WTC11 (cell line): ENCODE results near the gene F2. TPM values are rescaled to one million over a fixed set of nuclear protein-coding genes. Genes with fewer than 3 reads are reported as not detected.

Experiments
- ATAC-seq: fragments of 200-7000 bp; cut with Tn5 transposase; 2 replicates; pipeline ENCODE4 v1.10.0; 2021; ENCODE audit warnings: mild to moderate bottlenecking, moderate library complexity
- CTCF ChIA-PET: fragments of 300-600 bp; sonication (Branson Sonifier 250); formaldehyde crosslinking; loops from one replicate; lab custom pipeline; 2021; ENCODE audit warnings: antibody characterized with exemption; lab: Charles Lee
- POLR2A ChIA-PET: fragments of 350-600 bp; sonication (Branson Sonifier 250); formaldehyde crosslinking; loops from one replicate; lab custom pipeline; 2021; ENCODE audit warnings: antibody characterized with exemption; lab: Charles Lee
- DNase-seq: peaks from one replicate; pipeline ENCODE4 v3.0.0; 2021; ENCODE audit warnings: low spot score
- H3K27ac Mint-ChIP-seq: 2 replicates; pipeline ENCODE4 v1.8.0; 2021; ENCODE audit warnings: mixed read lengths
- H3K27me3 Mint-ChIP-seq: 2 replicates; pipeline ENCODE4 v1.8.0; 2021; ENCODE audit warnings: low read depth, mild to moderate bottlenecking, moderate library complexity, mixed read lengths
- H3K36me3 Mint-ChIP-seq: 2 replicates; pipeline ENCODE4 v1.8.0; 2021; ENCODE audit warnings: mixed read lengths
- H3K4me1 Mint-ChIP-seq: 2 replicates; pipeline ENCODE4 v1.8.0; 2022; ENCODE audit warnings: mixed read lengths
- H3K4me3 Mint-ChIP-seq: 2 replicates; pipeline ENCODE4 v1.8.0; 2021; ENCODE audit warnings: mild to moderate bottlenecking, moderate library complexity, mixed read lengths
- H3K9me3 Mint-ChIP-seq: 2 replicates; pipeline ENCODE4 v1.8.0; 2021; ENCODE audit warnings: mixed read lengths
- ATF3 ChIP-seq: sonication (generic); formaldehyde crosslinking; conservative IDR thresholded peaks from 2 replicates; pipeline ENCODE4 v1.8.1; 2022; ENCODE audit warnings: mild to moderate bottlenecking, missing genetic modification reagents
- CREM ChIP-seq: sonication (generic); formaldehyde crosslinking; IDR thresholded peaks from 2 replicates; pipeline ENCODE4 v1.8.1; 2022; ENCODE audit warnings: mild to moderate bottlenecking, missing genetic modification reagents, moderate library complexity
- FOXP1 ChIP-seq: sonication (generic); formaldehyde crosslinking; IDR thresholded peaks from 2 replicates; pipeline ENCODE4 v1.8.0; 2022; ENCODE audit warnings: missing genetic modification reagents, mild to moderate bottlenecking, moderate library complexity, borderline replicate concordance
- FOXP4 ChIP-seq: sonication (generic); formaldehyde crosslinking; IDR thresholded peaks from 2 replicates; pipeline ENCODE4 v1.8.0; 2022; ENCODE audit warnings: mild to moderate bottlenecking, missing genetic modification reagents
- GRHL2 ChIP-seq: fragments of 250-450 bp; sonication (Bioruptor Pico); IDR thresholded peaks from 2 replicates; pipeline ENCODE4 v1.8.0; 2022; ENCODE audit warnings: mild to moderate bottlenecking, moderate library complexity; ENCODE audit not compliant: insufficient replicate concordance, severe bottlenecking
- MAX ChIP-seq: sonication (generic); formaldehyde crosslinking; IDR thresholded peaks from 2 replicates; pipeline ENCODE4 v1.8.0; 2022; ENCODE audit warnings: mild to moderate bottlenecking, missing genetic modification reagents
- NFE2L1 ChIP-seq: sonication (generic); formaldehyde crosslinking; IDR thresholded peaks from 2 replicates; pipeline ENCODE4 v1.8.1; 2023; ENCODE audit warnings: missing genetic modification reagents
- NR1H2 ChIP-seq: sonication (generic); formaldehyde crosslinking; IDR thresholded peaks from 2 replicates; pipeline ENCODE4 v1.9.0; 2021; ENCODE audit warnings: mild to moderate bottlenecking, moderate library complexity, missing genetic modification reagents
- PRDM15 ChIP-seq: sonication (generic); formaldehyde crosslinking; IDR thresholded peaks from 2 replicates; pipeline ENCODE4 v1.8.0; 2022; ENCODE audit warnings: missing genetic modification reagents
- PRRX2 ChIP-seq: fragments of 250-450 bp; sonication (Bioruptor Pico); IDR thresholded peaks from 2 replicates; pipeline ENCODE4 v1.8.0; 2021; ENCODE audit warnings: mild to moderate bottlenecking
- SMAD3 ChIP-seq: sonication (generic); formaldehyde crosslinking; IDR thresholded peaks from 2 replicates; pipeline ENCODE4 v1.8.0; 2022; ENCODE audit warnings: missing genetic modification reagents, mild to moderate bottlenecking, borderline replicate concordance
- SMAD4 ChIP-seq: sonication (generic); formaldehyde crosslinking; IDR thresholded peaks from 2 replicates; pipeline ENCODE4 v1.8.0; 2022; ENCODE audit warnings: mild to moderate bottlenecking, missing genetic modification reagents
- SP1 ChIP-seq: sonication (generic); formaldehyde crosslinking; conservative IDR thresholded peaks from 2 replicates; pipeline ENCODE4 v1.8.1; 2022; ENCODE audit warnings: missing genetic modification reagents
- TEAD1 ChIP-seq: sonication (generic); formaldehyde crosslinking; IDR thresholded peaks from 2 replicates; pipeline ENCODE4 v1.8.0; 2022; ENCODE audit warnings: mild to moderate bottlenecking, missing genetic modification reagents
- TP53 ChIP-seq: sonication (generic); formaldehyde crosslinking; IDR thresholded peaks from 2 replicates; pipeline ENCODE4 v1.8.1; 2023; ENCODE audit warnings: mild to moderate bottlenecking, missing genetic modification reagents
- USF2 ChIP-seq: sonication (generic); formaldehyde crosslinking; IDR thresholded peaks from 2 replicates; pipeline ENCODE4 v1.8.1; 2023; ENCODE audit warnings: mild to moderate bottlenecking, missing genetic modification reagents, moderate library complexity
- ZBTB43 ChIP-seq: sonication (generic); formaldehyde crosslinking; IDR thresholded peaks from 2 replicates; pipeline ENCODE4 v1.8.1; 2023; ENCODE audit warnings: mild to moderate bottlenecking, missing genetic modification reagents
- ZMAT4 ChIP-seq: fragments of 250-450 bp; sonication (Bioruptor Pico); IDR thresholded peaks from 2 replicates; pipeline ENCODE4 v1.9.0; 2021; ENCODE audit warnings: mild to moderate bottlenecking
- ZNF512 ChIP-seq: sonication (generic); formaldehyde crosslinking; IDR thresholded peaks from 2 replicates; pipeline ENCODE4 v1.8.1; 2022; ENCODE audit warnings: missing genetic modification reagents, borderline replicate concordance
- ZSCAN18 ChIP-seq: fragments of 250-450 bp; sonication (Bioruptor Pico); IDR thresholded peaks from 2 replicates; pipeline ENCODE4 v2.1.2; 2022; ENCODE audit warnings: mild to moderate bottlenecking, moderate library complexity
- total RNA-seq: library from RNA; stranded (reverse); gene quantifications from 3 replicates; pipeline ENCODE4 v1.2.3, GENCODE V29; 2021

The F2 gene
- total RNA-seq, 1 experiment from 2014 or later: 0.50 TPM

GRCh38 chr11:46696212-46696558, 22.8 kb upstream of the F2 start:
- ChIA-PET POLR2A (interaction anchor here (0.7 kb wide), 1 partner anchor 22 kb away, joined by 3 read pairs; no protein-coding TSS in a partner anchor), CTCF (no interaction called here)
- 0 out of 2 replicates have a peak, but pooled peaks cover under 1% of the 10 kb centered on the region for H3K36me3 Mint-ChIP-seq
- H3K27me3 Mint-ChIP-seq: no peaks in the 10 kb centered on the region
- TF ChIP-seq PRDM15 (CRISPR knock-in tag) (no peak), SMAD4 (CRISPR knock-in tag) (no peak), GRHL2 (CRISPR knock-in tag) (no peak), FOXP1 (no peak), MAX (CRISPR knock-in tag) (no peak), SP1 (CRISPR knock-in tag) (no peak), USF2 (CRISPR knock-in tag) (no peak), ATF3 (no peak), ZMAT4 (CRISPR knock-in tag) (no peak), ZBTB43 (CRISPR knock-in tag) (no peak), FOXP4 (CRISPR knock-in tag) (no peak), ZSCAN18 (CRISPR knock-in tag) (no peak), TP53 (CRISPR knock-in tag) (no peak), NR1H2 (no peak), SMAD3 (no peak)
- 0 out of 2 replicates have a peak, but pooled peaks cover 5% of the 10 kb centered on the region for H3K4me1 Mint-ChIP-seq
- DNase-seq (no peak), ATAC-seq (no peak)
- no peaks in the 10 kb centered on the region for H3K9me3 Mint-ChIP-seq
- no peak overlapping the region for H3K4me3 Mint-ChIP-seq
- H3K27ac Mint-ChIP-seq: no peak overlapping the region

- Mint-ChIP-seq H3K27me3 (no peaks in the 10 kb centered on the region), H3K36me3 (peaks cover 8% of the 10 kb centered on the region), H3K9me3 (no peaks in the 10 kb centered on the region), H3K4me3 (no peak overlapping the region), H3K4me1 (peaks cover 11% of the 10 kb centered on the region), H3K27ac (0 out of 2 replicates have a peak overlapping the region, but pooled peaks have one; percentile 58)
- TF ChIP-seq ZNF512 (no peak), NFE2L1 (CRISPR knock-in tag) (no peak), TEAD1 (no peak), CREM (CRISPR knock-in tag) (no peak), PRRX2 (no peak), SP1 (CRISPR knock-in tag) (no peak)
- CTCF ChIA-PET: interaction anchor here (1.4 kb wide), 1 partner anchor 308 kb away, joined by 3 read pairs; no protein-coding TSS in a partner anchor
- POLR2A ChIA-PET: interaction anchor here (0.7 kb wide), 1 partner anchor 23 kb away, joined by 3 read pairs; no protein-coding TSS in a partner anchor
- DNase-seq (no peak), ATAC-seq (no peak)
Observed at GRCh38 chr11:46697303-46697702, 21.7 kb upstream of the F2 start.
